Stimulated activated naive B cell treated with anti-CD40 and anti-IgM and Interleukin-4, amounts not matched to agents 10 μg/mL and 1 μg/mL and 100 μg/mL, for 72 hours (primary cell): ENCODE measurements around the gene CCDC187.
"Not testable (repeated sequence)": the region's sequence is repeated elsewhere in the genome, so short reads cannot be mapped to it uniquely, and the experiment has no call there.

ENCODE experiments used
- ATAC-seq, 2 donors: fragments of 150-1000 bp; cut with Tn5 transposase; replicated peaks; 2 replicates each; pipeline ENCODE4 v1.10.0; 2021; ENCODE audit warnings: moderate library complexity in 1 of 2
- DNase-seq: peaks from one replicate; pipeline ENCODE4 v3.0.0; 2021
- H3K27ac Mint-ChIP-seq: one replicate; pipeline ENCODE4 v1.8.0; 2022; ENCODE audit warnings: mild to moderate bottlenecking, mixed read lengths
- H3K27me3 Mint-ChIP-seq, 2 donors: one replicate each; pipeline ENCODE4 v1.8.0; 2022; ENCODE audit warnings: mixed read lengths in 2 of 2
- H3K36me3 Mint-ChIP-seq, 2 donors: one replicate each; pipeline ENCODE4 v1.8.0; 2022; ENCODE audit warnings: mixed read lengths in 2 of 2, mild to moderate bottlenecking in 1 of 2
- H3K4me1 Mint-ChIP-seq, 2 donors: one replicate each; pipeline ENCODE4 v1.8.0; 2022; ENCODE audit warnings: mixed read lengths in 2 of 2, mild to moderate bottlenecking in 1 of 2
- H3K4me3 Mint-ChIP-seq, 2 donors: one replicate each; pipeline ENCODE4 v1.8.0; 2022; ENCODE audit warnings: mild to moderate bottlenecking in 2 of 2, mixed read lengths in 2 of 2, moderate library complexity in 1 of 2
- H3K9me3 Mint-ChIP-seq, 2 donors: one replicate each; pipeline ENCODE4 v1.8.0; 2022; ENCODE audit warnings: mixed read lengths in 2 of 2, mild to moderate bottlenecking in 1 of 2

The CCDC187 gene

DNA sequence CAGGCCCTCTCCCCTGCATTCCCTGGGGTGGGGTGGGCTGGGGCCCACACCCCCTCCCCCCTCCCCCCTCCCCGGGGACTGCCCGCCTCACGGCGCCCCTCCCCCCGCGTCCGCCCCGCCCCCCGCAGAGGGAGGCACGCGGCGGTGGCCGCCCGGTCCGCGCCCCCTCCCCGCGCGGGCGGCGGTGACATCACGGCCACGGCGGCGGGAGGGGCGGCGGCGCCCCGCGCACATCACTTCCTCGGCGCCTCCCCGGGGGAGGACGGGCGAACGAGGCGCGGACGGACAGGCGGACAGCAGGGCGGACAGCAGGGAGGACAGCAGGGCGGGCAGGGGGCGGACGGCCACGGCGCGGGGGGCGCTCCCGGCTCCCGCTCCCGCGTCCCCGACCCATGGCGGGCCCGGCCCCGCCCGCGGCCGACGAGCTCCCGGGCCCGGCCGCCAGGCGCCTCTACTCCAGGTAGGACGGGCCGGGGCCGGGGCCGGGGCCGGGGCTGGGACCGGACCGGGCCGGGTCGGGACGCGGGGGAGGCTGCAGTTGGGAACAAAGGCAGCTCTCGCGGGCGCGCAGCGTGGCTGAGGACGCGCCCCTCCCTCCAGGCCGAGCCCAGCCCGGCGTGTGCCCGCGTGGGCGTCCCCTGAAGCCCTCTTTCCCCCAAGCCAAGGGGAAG lies 23.5 kb upstream of the CCDC187 start, which contains the start of gene GPSM1:
GPSM1 (plus strand) TSS at position 236 of the 671 bp plus-strand sequence; CDS start at position 393, 157 bp downstream.
- Mint-ChIP-seq H3K4me3 (peak within 1 kb of the TSS; percentile 71 to 75), H3K4me1 (peaks cover 7 to 35% of the 10 kb centered on the region in 2 donors), H3K27ac (no peak within 1 kb of the TSS), H3K36me3 (no peaks in the 10 kb centered on the region), H3K9me3 (no peaks in the 10 kb centered on the region), H3K27me3 (peaks cover 7 to 20% of the 10 kb centered on the region in 2 donors)
- ATAC-seq = peak; percentile 45 to 49
- no peak for DNase-seq

DNA sequence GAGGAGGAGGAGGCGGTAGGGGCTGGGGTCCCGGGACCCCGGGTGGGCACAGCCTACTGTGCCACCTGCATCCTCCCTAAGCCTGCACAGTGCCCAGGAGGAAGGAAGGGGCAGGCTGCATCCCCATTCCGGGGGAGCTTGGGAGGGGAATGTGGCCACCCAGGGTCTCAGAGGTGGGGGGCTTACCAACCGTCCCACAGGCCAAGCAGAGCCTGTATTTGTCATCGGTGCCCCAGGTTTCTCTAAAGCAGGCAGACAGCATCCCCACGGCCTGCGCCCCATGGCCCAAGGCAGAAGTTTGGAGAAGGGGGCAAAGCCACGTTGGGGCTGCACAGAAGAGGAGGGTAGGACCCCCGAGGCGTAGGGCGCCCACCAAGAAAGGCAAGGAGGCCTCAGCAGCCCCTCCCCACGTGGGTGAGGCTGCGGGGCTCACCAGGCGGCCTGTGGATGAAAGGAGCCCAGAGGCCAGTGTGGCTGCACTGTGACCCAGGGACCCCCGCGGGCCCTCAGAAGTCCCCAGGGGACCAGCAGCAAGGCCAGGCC lies 22.9 kb upstream of the CCDC187 start:
- peaks cover 7 to 20% of the 10 kb centered on the region in 2 donors for H3K27me3 Mint-ChIP-seq
- H3K9me3 Mint-ChIP-seq = no peaks in the 10 kb centered on the region
- ATAC-seq = peak in 1 of 2 donors; percentile 1
- peaks cover 7 to 35% of the 10 kb centered on the region in 2 donors for H3K4me1 Mint-ChIP-seq
- peak overlapping the region; percentile 71 to 75 for H3K4me3 Mint-ChIP-seq
- no peak for DNase-seq
- H3K27ac Mint-ChIP-seq = no peak overlapping the region
- no peaks in the 10 kb centered on the region for H3K36me3 Mint-ChIP-seq

DNA sequence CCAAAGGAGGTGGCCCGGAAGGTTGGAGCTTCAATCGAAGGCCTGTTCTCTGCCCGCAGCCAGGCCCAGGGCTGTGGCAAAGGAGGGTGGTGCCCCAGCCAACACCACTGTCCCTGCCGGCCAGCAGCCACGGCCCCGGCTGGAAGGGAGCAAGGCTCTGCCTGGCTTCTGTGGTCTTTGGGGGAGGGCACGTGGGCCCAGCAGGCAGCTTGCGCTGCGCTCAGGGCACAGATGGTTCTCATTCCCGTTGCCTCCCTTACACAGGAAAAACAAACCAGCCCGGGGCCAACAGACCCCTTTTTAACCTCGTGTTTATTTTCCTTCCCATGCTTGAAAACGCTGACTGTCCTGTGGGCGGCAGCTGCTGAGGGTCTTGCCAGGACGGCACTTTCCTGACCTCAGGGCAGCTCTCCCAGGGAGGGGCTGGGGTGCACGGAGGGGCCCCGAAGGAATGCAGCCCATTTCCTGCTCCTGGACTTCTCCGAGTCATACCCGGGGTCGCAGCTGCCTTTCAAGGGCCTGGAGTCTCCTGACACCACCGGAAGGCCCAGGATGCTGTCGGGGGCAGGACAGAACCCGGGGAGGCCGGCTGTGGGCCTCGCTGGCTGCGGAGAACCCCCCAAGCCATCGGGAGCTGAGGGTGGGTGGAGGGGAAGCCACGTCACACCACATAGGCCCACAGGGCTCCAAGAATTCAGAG lies 22.3 kb upstream of the CCDC187 start:
- H3K36me3 Mint-ChIP-seq = no peaks in the 10 kb centered on the region
- H3K4me3 Mint-ChIP-seq = peak overlapping the region; percentile 71 to 75
- peaks cover 7 to 35% of the 10 kb centered on the region in 2 donors for H3K4me1 Mint-ChIP-seq
- ATAC-seq = no peak
- H3K27me3 Mint-ChIP-seq = peaks cover 7 to 20% of the 10 kb centered on the region in 2 donors
- DNase-seq = no peak
- H3K9me3 Mint-ChIP-seq = no peaks in the 10 kb centered on the region
- no peak overlapping the region for H3K27ac Mint-ChIP-seq

DNA sequence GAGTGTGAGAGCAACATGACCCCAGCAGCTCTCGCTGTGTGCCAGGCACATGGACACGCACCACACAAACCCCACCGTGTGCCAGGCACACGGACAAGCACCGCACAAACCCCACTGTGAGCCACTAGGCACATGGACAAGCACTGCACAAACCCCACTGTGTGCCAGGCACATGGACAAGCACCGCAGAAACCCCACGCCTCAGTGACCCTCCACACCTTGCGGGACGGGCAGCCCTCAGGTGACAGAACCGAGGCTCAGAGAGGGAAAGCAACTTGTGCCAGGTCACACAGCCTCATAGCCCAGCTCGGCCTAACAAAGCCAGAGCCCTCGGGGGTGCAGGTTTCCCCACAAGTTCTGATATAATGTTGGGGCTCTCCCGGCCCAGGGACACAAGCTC lies 21.5 kb upstream of the CCDC187 start:
- Mint-ChIP-seq H3K4me1 (peaks cover 7 to 31% of the 10 kb centered on the region in 2 donors), H3K4me3 (no peak overlapping the region), H3K9me3 (no peaks in the 10 kb centered on the region), H3K36me3 (no peaks in the 10 kb centered on the region), H3K27ac (no peak overlapping the region), H3K27me3 (peaks cover 7 to 15% of the 10 kb centered on the region in 2 donors)
- DNase-seq (no peak), ATAC-seq (no peak)

DNA sequence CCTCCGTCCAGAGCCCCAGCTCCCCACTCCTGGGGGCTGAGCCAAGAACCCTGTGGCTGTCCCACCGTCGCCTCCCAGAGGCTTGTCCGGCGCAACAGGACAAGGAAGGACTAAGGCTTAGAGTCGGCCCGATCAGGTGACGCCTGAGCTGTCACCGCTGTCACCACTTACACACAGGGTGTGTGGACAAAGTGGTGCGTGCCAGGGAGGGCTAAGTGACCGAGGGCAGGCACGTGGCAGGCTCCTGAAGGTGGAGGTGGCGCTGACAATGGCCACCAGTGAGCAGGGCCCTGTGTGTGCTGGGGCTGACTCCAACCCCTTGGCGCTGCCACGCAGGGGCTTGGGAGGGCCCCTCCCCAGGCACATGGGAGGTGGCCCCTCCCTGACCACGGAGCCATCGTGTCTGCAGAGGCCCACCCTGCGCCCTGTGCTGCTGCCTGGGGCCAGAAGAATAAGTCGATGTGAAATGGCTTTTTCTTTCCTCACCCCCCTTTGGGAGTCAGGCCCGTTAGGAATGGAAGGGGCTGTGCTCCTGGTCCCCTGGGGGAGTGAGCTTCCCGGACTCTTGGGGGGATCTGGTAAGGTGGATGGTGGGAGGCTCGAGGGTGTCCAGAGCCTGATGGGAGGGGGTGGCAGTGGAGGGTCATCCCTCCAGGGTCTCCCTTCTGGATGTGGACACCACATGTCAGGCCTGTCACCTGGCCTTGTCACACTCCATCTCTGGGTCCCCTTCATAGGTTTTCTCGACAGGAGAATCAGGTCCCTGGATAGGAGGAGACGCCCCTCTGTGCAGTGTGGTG lies 20.8 kb upstream of the CCDC187 start:
- no peak overlapping the region for H3K27ac Mint-ChIP-seq
- H3K36me3 Mint-ChIP-seq = no peaks in the 10 kb centered on the region
- no peak for ATAC-seq
- H3K4me1 Mint-ChIP-seq = peaks cover 7 to 28% of the 10 kb centered on the region in 2 donors
- H3K4me3 Mint-ChIP-seq = no peak overlapping the region
- peaks cover 7 to 11% of the 10 kb centered on the region in 2 donors for H3K27me3 Mint-ChIP-seq
- H3K9me3 Mint-ChIP-seq = no peaks in the 10 kb centered on the region
- no peak for DNase-seq

DNA sequence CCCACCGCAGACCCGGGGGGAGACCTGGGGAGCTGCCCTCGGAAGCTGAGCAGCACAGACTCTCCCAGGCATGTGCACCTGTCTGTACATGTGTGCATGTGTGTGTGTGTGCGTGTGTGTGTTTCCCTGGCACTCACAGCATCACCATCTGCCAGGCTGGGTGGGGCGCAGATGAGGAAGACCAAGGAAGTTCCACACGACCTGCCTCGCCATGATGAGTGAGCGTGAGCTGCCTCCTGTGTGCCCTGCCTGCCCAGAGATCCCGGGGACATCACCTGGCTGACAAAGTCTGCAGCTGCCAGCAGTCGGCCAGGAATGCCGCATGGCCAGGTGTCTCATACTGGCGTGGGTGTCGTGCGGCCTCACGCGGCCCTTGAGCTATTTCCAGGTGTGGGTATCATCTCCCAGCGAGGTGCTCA lies 19.5 kb upstream of the CCDC187 start:
- no peak overlapping the region for H3K4me3 Mint-ChIP-seq
- peaks cover 0 to 3% of the 10 kb centered on the region in 2 donors for H3K27me3 Mint-ChIP-seq
- H3K4me1 Mint-ChIP-seq = peaks cover 5 to 19% of the 10 kb centered on the region in 2 donors
- H3K36me3 Mint-ChIP-seq = no peaks in the 10 kb centered on the region
- H3K27ac Mint-ChIP-seq = no peak overlapping the region
- no peak for ATAC-seq
- H3K9me3 Mint-ChIP-seq = no peaks in the 10 kb centered on the region
- DNase-seq = no peak

DNA sequence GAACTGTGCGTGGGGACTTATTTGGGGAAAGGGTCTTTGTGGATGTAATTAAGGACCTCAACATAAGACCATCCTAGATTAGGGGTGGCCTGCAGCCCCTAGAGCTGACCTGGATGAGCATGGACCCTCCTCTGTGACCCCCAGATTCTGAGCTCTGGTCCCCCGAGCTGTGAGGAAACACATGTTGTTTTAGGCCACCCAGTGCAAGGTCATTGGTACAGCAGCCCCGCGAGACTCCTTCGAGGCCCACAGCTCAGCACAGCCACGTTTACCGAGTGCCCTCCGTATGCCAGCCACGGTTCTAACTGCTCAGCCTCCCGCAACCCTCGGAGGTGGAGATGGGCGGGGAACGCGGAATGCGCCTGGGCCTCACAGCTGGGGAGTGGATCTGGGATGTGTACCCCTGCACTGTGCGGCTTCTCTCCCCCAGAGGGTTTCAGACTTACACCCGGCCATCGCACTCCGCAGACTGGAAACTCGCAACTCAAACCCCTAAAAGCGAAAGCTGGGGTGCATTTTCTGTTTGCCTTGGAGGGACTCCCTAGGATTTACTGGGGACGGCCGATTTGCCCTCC lies 18.9 kb upstream of the CCDC187 start:
- DNase-seq (no peak), ATAC-seq (no peak)
- Mint-ChIP-seq H3K27me3 (peaks cover 2 to 5% of the 10 kb centered on the region in 2 donors), H3K4me3 (no peak overlapping the region), H3K4me1 (peaks cover 9 to 22% of the 10 kb centered on the region in 2 donors), H3K9me3 (no peaks in the 10 kb centered on the region), H3K36me3 (no peaks in the 10 kb centered on the region), H3K27ac (no peak overlapping the region)

DNA sequence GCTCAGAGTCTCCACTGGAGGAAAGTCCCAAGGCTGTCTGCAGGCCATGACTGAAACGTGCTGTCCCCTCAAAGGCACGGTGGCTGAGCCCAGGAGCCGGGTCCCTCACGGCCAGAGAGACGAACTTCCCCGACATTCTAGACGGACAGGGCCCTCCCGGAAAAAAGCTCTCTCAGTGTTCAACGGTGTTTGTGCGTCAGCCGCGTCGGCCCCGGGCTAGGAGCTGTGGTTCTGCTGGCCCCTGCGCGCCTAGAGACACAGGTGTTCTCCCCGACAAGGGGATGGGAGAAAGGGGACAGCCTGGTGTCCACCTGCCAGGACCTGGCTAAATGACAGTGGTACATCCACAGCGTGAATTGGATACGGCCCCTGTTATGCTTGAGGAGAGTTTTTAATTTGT lies 17.7 kb upstream of the CCDC187 start:
- ATAC-seq (no peak), DNase-seq (no peak)
- no peak overlapping the region for H3K27ac Mint-ChIP-seq
- H3K27me3 Mint-ChIP-seq = peaks cover 11 to 12% of the 10 kb centered on the region in 2 donors
- H3K36me3 Mint-ChIP-seq = peaks cover 0 to under 1% of the 10 kb centered on the region in 2 donors
- H3K4me1 Mint-ChIP-seq = peaks cover 12 to 29% of the 10 kb centered on the region in 2 donors
- peaks cover 0 to under 1% of the 10 kb centered on the region in 2 donors for H3K9me3 Mint-ChIP-seq
- H3K4me3 Mint-ChIP-seq = no peak overlapping the region

DNA sequence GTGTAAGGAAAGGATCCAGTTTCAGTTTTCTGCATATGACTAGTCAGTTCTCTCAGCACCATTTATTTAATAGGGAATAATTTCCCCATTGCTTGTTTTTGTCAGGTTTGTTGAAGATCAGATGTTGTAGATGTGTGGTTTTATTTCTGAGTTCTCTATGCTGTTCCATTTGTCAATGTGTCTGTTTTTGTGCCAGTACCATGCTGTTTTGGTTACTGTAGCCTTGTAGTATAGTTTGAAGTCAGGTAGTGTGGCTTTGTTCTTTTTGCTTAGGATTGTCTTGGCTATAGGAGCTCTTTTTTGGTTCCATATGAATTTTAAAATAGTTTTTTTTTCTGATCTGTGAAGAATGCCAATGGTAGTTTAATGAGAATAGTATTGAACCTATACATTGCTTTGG lies 17.1 kb upstream of the CCDC187 start:
- H3K27ac Mint-ChIP-seq, H3K9me3 Mint-ChIP-seq, H3K4me3 Mint-ChIP-seq, ATAC-seq, H3K36me3 Mint-ChIP-seq, DNase-seq: not testable (repeated sequence)
- peaks cover 17 to 18% of the 10 kb centered on the region in 2 donors for H3K27me3 Mint-ChIP-seq
- H3K4me1 Mint-ChIP-seq = peaks cover 11 to 25% of the 10 kb centered on the region in 2 donors

DNA sequence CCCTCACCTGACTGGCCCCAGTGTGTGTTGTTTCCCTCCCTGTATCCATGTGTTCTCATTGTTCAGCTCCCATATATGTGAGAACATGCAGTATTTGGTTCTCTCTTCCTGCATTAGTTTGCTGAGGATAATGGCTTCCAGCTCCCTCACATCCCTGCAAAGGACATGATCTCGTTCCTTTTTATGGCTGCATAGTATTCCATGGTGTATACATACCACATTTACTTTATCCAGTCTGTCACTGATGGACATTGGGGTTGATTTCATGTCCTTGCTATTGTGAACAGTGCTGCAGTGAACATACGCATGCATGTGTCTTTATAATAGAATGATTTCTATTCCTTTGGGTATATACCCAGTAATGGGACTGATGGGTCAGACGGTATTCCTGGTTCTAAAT lies 16.1 kb upstream of the CCDC187 start:
- DNase-seq, ATAC-seq, H3K27ac Mint-ChIP-seq, H3K4me3 Mint-ChIP-seq: not testable (repeated sequence)
- H3K9me3 Mint-ChIP-seq = peaks cover 11 to 13% of the 10 kb centered on the region in 2 donors
- H3K36me3 Mint-ChIP-seq = peaks cover 4 to 13% of the 10 kb centered on the region in 2 donors
- peaks cover 19 to 22% of the 10 kb centered on the region in 2 donors for H3K27me3 Mint-ChIP-seq
- peaks cover 11 to 25% of the 10 kb centered on the region in 2 donors for H3K4me1 Mint-ChIP-seq

DNA sequence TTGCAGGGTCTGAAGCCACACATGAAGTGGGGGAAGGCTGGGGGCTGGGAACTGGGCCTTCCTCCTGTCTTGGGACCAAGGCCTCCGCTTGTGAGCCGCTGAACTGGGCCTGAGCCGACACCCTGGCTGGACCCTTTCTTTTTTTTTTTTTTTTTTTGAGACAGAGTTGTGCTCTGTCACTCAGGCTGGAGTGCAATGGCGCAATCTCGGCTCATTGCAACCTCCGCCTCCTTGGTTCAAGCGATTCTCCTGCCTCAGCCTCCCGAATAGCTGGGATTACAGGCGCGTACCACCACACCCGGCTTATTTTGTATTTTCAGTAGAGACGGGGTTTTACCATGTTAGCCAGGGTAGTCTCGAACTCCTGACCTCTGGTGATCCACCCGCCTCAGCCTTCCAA lies 15.3 kb upstream of the CCDC187 start:
- H3K27ac Mint-ChIP-seq, DNase-seq, ATAC-seq, H3K4me3 Mint-ChIP-seq: not testable (repeated sequence)
- H3K9me3 Mint-ChIP-seq = peaks cover 17 to 20% of the 10 kb centered on the region in 2 donors
- H3K36me3 Mint-ChIP-seq = peaks cover 4 to 17% of the 10 kb centered on the region in 2 donors
- peaks cover 19 to 22% of the 10 kb centered on the region in 2 donors for H3K27me3 Mint-ChIP-seq
- H3K4me1 Mint-ChIP-seq = peaks cover 11 to 25% of the 10 kb centered on the region in 2 donors

DNA sequence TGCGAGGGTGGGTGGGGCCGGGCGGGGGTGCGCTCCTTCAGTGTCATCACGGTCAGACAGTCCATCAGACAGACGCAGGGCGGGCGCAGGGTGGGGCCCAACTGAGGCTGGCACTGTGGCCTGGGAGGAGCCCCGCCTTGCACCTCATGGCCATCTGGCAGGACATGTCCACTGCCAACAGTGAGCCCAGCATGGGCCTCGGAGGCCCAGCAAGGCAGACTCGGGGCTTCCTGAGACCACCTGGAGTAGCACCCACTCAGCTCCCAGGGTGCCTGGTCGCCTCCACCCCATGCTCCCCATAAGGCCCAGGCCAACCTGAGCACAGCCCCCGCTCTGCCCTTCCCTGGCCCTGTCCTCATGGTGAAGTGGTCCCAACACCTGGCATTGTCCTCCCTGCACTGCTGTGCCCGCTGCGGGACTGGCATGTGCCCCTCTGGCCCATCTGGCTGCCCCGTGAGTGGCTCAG lies 14.9 kb upstream of the CCDC187 start:
- H3K9me3 Mint-ChIP-seq = peaks cover 17 to 20% of the 10 kb centered on the region in 2 donors
- no peak overlapping the region for H3K27ac Mint-ChIP-seq
- no peak overlapping the region for H3K4me3 Mint-ChIP-seq
- H3K4me1 Mint-ChIP-seq = peaks cover 11 to 23% of the 10 kb centered on the region in 2 donors
- ATAC-seq = peak in 1 of 2 donors; percentile 20
- H3K36me3 Mint-ChIP-seq = peaks cover 4 to 17% of the 10 kb centered on the region in 2 donors
- no peak for DNase-seq
- H3K27me3 Mint-ChIP-seq = peaks cover 19 to 22% of the 10 kb centered on the region in 2 donors

DNA sequence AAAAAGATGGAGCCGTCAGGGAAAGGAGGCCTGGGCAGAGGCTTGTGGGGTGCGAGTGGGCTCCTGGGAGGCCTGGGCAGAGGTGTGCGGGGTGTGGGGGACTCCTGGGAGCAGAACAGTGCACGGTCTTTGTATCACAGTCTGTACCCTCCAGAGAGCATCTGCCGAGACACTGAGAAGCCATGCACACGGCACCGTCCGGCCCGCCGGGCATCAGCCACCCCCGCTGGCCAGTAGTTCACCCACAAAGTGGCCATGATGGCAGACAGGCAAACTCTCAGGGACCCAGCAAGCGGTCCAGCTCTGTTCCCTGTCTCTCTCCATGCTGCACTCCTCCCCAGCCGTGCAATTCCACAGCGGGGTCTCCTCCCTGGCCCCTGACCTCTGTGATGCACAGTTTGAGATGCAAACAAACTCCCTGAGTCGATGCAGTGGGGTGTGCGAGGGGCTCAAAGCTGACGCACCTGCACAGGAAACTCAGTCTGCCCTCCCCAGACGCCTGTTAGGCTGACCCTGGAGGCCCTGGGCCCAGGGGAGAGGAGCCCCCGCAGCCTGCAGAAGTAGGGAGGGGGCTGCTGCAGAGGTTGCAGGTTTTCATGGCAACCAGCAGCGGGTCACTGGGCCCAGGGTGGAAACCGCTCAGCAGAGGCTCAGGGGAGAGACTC lies 14.3 kb upstream of the CCDC187 start:
- H3K9me3 Mint-ChIP-seq = peaks cover 17 to 20% of the 10 kb centered on the region in 2 donors
- H3K27ac Mint-ChIP-seq = no peak overlapping the region
- DNase-seq (no peak), ATAC-seq (peak; percentile 21 to 42)
- peaks cover 4 to 17% of the 10 kb centered on the region in 2 donors for H3K36me3 Mint-ChIP-seq
- H3K4me1 Mint-ChIP-seq = peaks cover 11 to 17% of the 10 kb centered on the region in 2 donors
- no peak overlapping the region for H3K4me3 Mint-ChIP-seq
- peaks cover 19 to 22% of the 10 kb centered on the region in 2 donors for H3K27me3 Mint-ChIP-seq
